ENCODE results near the gene TFB1M. TPM values are rescaled to one million over a fixed set of nuclear protein-coding genes. Genes with fewer than 3 reads are reported as not detected.

TFB1M gene
- total RNA-seq, 2 experiments from 2014 or later = 24.6 to 28.1 TPM

GRCh38 chr6:155311583-155311982 is 2.7 kb downstream of the TFB1M start:
- CTCF ChIA-PET = interaction anchor here (0.6 kb wide), 1 partner anchor 1970 kb away, joined by 3 read pairs; no protein-coding TSS in a partner anchor
- no peak for DNase-seq
- Mint-ChIP-seq H3K36me3 (ENCODE audit: low read depth) (peaks cover 38% of the 10 kb centered on the region), H3K27me3 (no peaks in the 10 kb centered on the region), H3K27ac (no peak overlapping the region), H3K4me1 (peaks cover 48% of the 10 kb centered on the region), H3K9me3 (no peaks in the 10 kb centered on the region), H3K4me3 (no peak overlapping the region)
- POLR2A ChIA-PET = interaction anchor here (0.6 to 1.6 kb wide), 2 partner anchors 35 to 141 kb away, joined by 3 to 5 read pairs; no protein-coding TSS in a partner anchor

GRCh38 chr6:155311086-155311485 is 3.2 kb downstream of the TFB1M start:
- CTCF ChIA-PET = interaction anchor here (0.6 to 0.7 kb wide), 2 partner anchors 888 to 1970 kb away, joined by 3 read pairs; no protein-coding TSS in a partner anchor
- Mint-ChIP-seq H3K9me3 (no peaks in the 10 kb centered on the region), H3K36me3 (ENCODE audit: low read depth) (peaks cover 41% of the 10 kb centered on the region), H3K4me3 (no peak overlapping the region), H3K27ac (no peak overlapping the region), H3K4me1 (peaks cover 44% of the 10 kb centered on the region), H3K27me3 (no peaks in the 10 kb centered on the region)
- POLR2A ChIA-PET = interaction anchor here (1.6 kb wide), 1 partner anchor 140 kb away, joined by 5 read pairs; no protein-coding TSS in a partner anchor
- DNase-seq = no peak

DNA sequence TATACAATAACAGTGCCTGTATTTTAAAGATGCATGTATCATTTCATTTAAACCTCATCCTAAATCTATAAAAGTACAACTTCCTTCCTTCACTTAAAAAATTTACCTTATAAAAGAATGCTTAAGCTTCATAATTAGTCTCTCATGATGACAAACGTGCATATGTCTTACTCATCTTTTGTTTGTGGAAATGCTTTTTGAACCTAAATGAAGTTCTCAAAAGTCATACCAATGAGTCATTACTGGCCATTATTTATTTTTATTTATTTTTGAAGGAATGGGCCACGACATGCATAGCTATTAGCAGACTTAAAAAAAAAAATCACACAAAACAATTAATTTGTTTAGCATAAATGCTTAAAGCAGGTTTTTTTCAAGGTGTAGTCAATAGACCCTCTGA is 3.7 kb downstream of the TFB1M start:
- CTCF ChIA-PET = interaction anchor here (0.7 kb wide), 1 partner anchor 888 kb away, joined by 3 read pairs; no protein-coding TSS in a partner anchor
- POLR2A ChIA-PET = no interaction called here
- no peak overlapping the region for H3K27ac Mint-ChIP-seq

GRCh38 chr6:155309150-155309549 is 5.1 kb downstream of the TFB1M start:
- Mint-ChIP-seq H3K4me1 (peaks cover 35% of the 10 kb centered on the region), H3K9me3 (no peaks in the 10 kb centered on the region), H3K36me3 (ENCODE audit: low read depth) (peaks cover 47% of the 10 kb centered on the region), H3K4me3 (no peak overlapping the region), H3K27me3 (no peaks in the 10 kb centered on the region), H3K27ac (no peak overlapping the region)
- ChIA-PET POLR2A (no interaction called here), CTCF (no interaction called here)
- no peak for DNase-seq

More for the DNA sequence above, 3.7 kb downstream of the TFB1M start:
- no peaks in the 10 kb centered on the region for H3K9me3 Mint-ChIP-seq
- no peak for DNase-seq
- peaks cover 41% of the 10 kb centered on the region for H3K36me3 Mint-ChIP-seq (ENCODE audit: low read depth)
- no peak overlapping the region for H3K4me3 Mint-ChIP-seq
- H3K4me1 Mint-ChIP-seq = peaks cover 44% of the 10 kb centered on the region
- no peaks in the 10 kb centered on the region for H3K27me3 Mint-ChIP-seq

DNA sequence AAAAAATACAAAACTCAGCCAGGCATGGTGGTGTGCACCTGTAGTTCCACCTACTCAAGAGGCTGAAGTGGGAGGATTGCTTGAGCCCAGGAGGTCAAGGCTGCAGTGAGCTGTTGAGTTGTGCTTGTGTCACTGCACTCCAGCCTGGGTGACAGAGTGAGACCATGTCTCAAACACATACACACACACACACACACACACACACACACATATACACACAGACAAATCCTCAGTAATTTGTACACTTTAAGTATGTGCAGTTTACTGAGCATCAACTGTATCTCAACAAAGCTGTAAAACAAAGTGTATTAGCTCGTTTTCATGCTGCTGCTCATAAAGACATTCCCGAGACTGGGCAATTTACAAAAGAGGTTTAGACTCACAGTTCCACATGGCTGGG is 7.3 kb downstream of the TFB1M start:
- ChIA-PET POLR2A (no interaction called here), CTCF (interaction anchor here (0.9 to 1.4 kb wide), 3 partner anchors 8 to 129 kb away, joined by 3 to 4 read pairs (median 3); no protein-coding TSS in a partner anchor)
- Mint-ChIP-seq H3K9me3 (no peaks in the 10 kb centered on the region), H3K27me3 (no peaks in the 10 kb centered on the region), H3K36me3 (ENCODE audit: low read depth) (peaks cover 49% of the 10 kb centered on the region), H3K4me1 (peaks cover 21% of the 10 kb centered on the region), H3K4me3 (no peak overlapping the region), H3K27ac (no peak overlapping the region)
- DNase-seq = no peak

- CTCF ChIA-PET = interaction anchor here (0.7 to 1.9 kb wide), 3 partner anchors 11 to 569 kb away, joined by 3 to 4 read pairs (median 4); no protein-coding TSS in a partner anchor
- H3K4me1 Mint-ChIP-seq = peaks cover 3% of the 10 kb centered on the region
- POLR2A ChIA-PET = interaction anchor here (2.2 to 2.3 kb wide), 2 partner anchors 10 to 11 kb away, joined by 7 to 13 read pairs; no protein-coding TSS in a partner anchor
- H3K4me3 Mint-ChIP-seq = no peak overlapping the region
- no peaks in the 10 kb centered on the region for H3K9me3 Mint-ChIP-seq
- H3K36me3 Mint-ChIP-seq (ENCODE audit: low read depth) = peaks cover 38% of the 10 kb centered on the region
- no peaks in the 10 kb centered on the region for H3K27me3 Mint-ChIP-seq
- DNase-seq = no peak
- no peak overlapping the region for H3K27ac Mint-ChIP-seq
Observed at GRCh38 chr6:155303361-155303870, 10.9 kb downstream of the TFB1M start.

DNA sequence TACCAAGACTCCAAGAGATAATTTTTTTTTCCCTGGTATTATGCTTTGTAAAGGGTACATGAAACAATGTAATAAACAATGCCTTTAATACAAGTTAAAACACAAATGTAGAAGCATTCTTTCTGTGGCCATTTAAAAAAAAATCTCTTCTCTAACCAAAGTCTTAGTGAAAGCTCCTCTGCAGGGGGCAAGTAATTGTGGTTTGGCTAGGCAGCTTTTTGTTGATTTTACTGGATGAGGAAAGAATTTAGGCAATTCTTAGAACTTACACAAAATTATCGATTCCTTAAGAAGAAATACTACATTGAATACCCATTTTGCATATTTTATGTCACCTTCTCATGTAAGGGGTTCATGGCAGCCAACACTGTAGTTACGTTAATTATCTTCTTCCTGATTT is 12.4 kb downstream of the TFB1M start:
- H3K27ac Mint-ChIP-seq = no peak overlapping the region
- CTCF ChIA-PET = interaction anchor here (1.9 kb wide), 1 partner anchor 13 kb away, joined by 4 read pairs; no protein-coding TSS in a partner anchor
- H3K36me3 Mint-ChIP-seq (ENCODE audit: low read depth) = peaks cover 38% of the 10 kb centered on the region
- H3K4me1 Mint-ChIP-seq = peaks cover 4% of the 10 kb centered on the region
- H3K27me3 Mint-ChIP-seq = no peaks in the 10 kb centered on the region
- DNase-seq = no peak
- no peak overlapping the region for H3K4me3 Mint-ChIP-seq
- POLR2A ChIA-PET = interaction anchor here (3.3 kb wide), 1 partner anchor 12 kb away, joined by 10 read pairs; no protein-coding TSS in a partner anchor
- H3K9me3 Mint-ChIP-seq = no peaks in the 10 kb centered on the region

- no peaks in the 10 kb centered on the region for H3K9me3 Mint-ChIP-seq
- peaks cover 4% of the 10 kb centered on the region for H3K4me1 Mint-ChIP-seq
- ChIA-PET CTCF (no interaction called here), POLR2A (no interaction called here)
- H3K4me3 Mint-ChIP-seq = no peak overlapping the region
- DNase-seq = no peak
- H3K36me3 Mint-ChIP-seq (ENCODE audit: low read depth) = peaks cover 38% of the 10 kb centered on the region
- no peak overlapping the region for H3K27ac Mint-ChIP-seq
- H3K27me3 Mint-ChIP-seq = no peaks in the 10 kb centered on the region
Observed at GRCh38 chr6:155297669-155298068, 16.6 kb downstream of the TFB1M start.

DNA sequence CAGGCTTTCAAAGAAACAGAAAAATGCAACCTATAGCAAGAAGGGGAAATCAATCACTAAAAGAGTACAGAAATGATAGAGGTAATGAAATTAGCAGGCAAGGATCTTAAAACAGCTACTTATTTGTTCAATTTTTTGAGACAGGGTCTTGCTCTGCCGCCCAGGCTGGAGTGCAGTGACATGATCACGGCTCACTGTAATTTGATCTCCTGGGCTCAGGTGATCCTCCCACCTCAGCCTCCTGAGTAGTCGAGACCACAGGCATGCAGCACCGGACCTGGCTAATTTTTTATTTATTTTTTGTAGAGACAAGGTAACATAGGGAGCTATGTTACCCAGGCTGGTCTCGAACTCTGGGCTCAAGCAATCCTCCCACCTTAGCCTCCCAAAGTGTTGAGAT is 21.6 kb downstream of the TFB1M start:
- H3K4me3 Mint-ChIP-seq = no peak overlapping the region
- no peaks in the 10 kb centered on the region for H3K27me3 Mint-ChIP-seq
- CTCF ChIA-PET = no interaction called here
- H3K36me3 Mint-ChIP-seq (ENCODE audit: low read depth) = peaks cover 58% of the 10 kb centered on the region
- no peaks in the 10 kb centered on the region for H3K9me3 Mint-ChIP-seq
- H3K4me1 Mint-ChIP-seq = peaks cover 12% of the 10 kb centered on the region
- no peak overlapping the region for H3K27ac Mint-ChIP-seq
- DNase-seq = no peak
- POLR2A ChIA-PET = interaction anchor here (1.5 kb wide), 1 partner anchor 21 kb away, joined by 3 read pairs; no protein-coding TSS in a partner anchor

- peaks cover 48% of the 10 kb centered on the region for H3K36me3 Mint-ChIP-seq (ENCODE audit: low read depth)
- CTCF ChIA-PET = interaction anchor here (1.1 kb wide), 1 partner anchor 9 kb away, joined by 5 read pairs; no protein-coding TSS in a partner anchor
Observed at GRCh38 chr6:155291291-155291690, 23.0 kb downstream of the TFB1M start.

GRCh38 chr6:155290491-155290890 is 23.8 kb downstream of the TFB1M start:
- no peak for DNase-seq
- no peaks in the 10 kb centered on the region for H3K9me3 Mint-ChIP-seq
- H3K27ac Mint-ChIP-seq = no peak overlapping the region
- peaks cover 8% of the 10 kb centered on the region for H3K4me1 Mint-ChIP-seq
- CTCF ChIA-PET = no interaction called here
- POLR2A ChIA-PET = no interaction called here
- no peaks in the 10 kb centered on the region for H3K27me3 Mint-ChIP-seq
- H3K36me3 Mint-ChIP-seq (ENCODE audit: low read depth) = peaks cover 47% of the 10 kb centered on the region
- H3K4me3 Mint-ChIP-seq = no peak overlapping the region

More at GRCh38 chr6:155291291-155291690, 23.0 kb downstream of the TFB1M start:
- DNase-seq = no peak
- Mint-ChIP-seq H3K9me3 (no peaks in the 10 kb centered on the region), H3K4me1 (peaks cover 8% of the 10 kb centered on the region), H3K27ac (no peak overlapping the region), H3K27me3 (no peaks in the 10 kb centered on the region), H3K4me3 (no peak overlapping the region)
- POLR2A ChIA-PET = no interaction called here

GRCh38 chr6:155287762-155288161 is 26.5 kb downstream of the TFB1M start:
- H3K4me1 Mint-ChIP-seq = peaks cover 8% of the 10 kb centered on the region
- no peak for DNase-seq
- no peaks in the 10 kb centered on the region for H3K9me3 Mint-ChIP-seq
- H3K27ac Mint-ChIP-seq = no peak overlapping the region
- CTCF ChIA-PET = interaction anchor here (0.6 to 2.2 kb wide), 3 partner anchors 11 to 85 kb away, joined by 3 to 6 read pairs (median 3); no protein-coding TSS in a partner anchor
- H3K36me3 Mint-ChIP-seq (ENCODE audit: low read depth) = peaks cover 52% of the 10 kb centered on the region
- H3K27me3 Mint-ChIP-seq = no peaks in the 10 kb centered on the region
- H3K4me3 Mint-ChIP-seq = no peak overlapping the region
- POLR2A ChIA-PET = no interaction called here

GRCh38 chr6:155284775-155285174 is 29.5 kb downstream of the TFB1M start:
- no peaks in the 10 kb centered on the region for H3K4me1 Mint-ChIP-seq
- H3K4me3 Mint-ChIP-seq = no peak overlapping the region
- no peaks in the 10 kb centered on the region for H3K9me3 Mint-ChIP-seq
- H3K27ac Mint-ChIP-seq = no peak overlapping the region
- no peaks in the 10 kb centered on the region for H3K27me3 Mint-ChIP-seq
- no peak for DNase-seq
- H3K36me3 Mint-ChIP-seq (ENCODE audit: low read depth) = peaks cover 44% of the 10 kb centered on the region
- POLR2A ChIA-PET = no interaction called here
- CTCF ChIA-PET = interaction anchor here (0.8 to 1.6 kb wide), 2 partner anchors 15 to 96 kb away, joined by 3 read pairs; no protein-coding TSS in a partner anchor

Data from activated CD4-positive, alpha-beta memory T cell treated with anti-CD3 and anti-CD28 coated beads, Interleukin-2, amount 10 ng/mL, durations not matched to agents 7 days and 5 days (primary cell).